HG03575 (cell line): ENCODE results near the gene CXCL14.

ENCODE experiments used
- ATAC-seq: cut with Tn5 transposase; IDR thresholded peaks from one replicate; pipeline ENCODE4 v1.9.1; 2021; ENCODE audit not compliant: unreplicated experiment, insufficient number of reproducible peaks, low FRiP score; ENCODE audit errors: extremely low read depth

The CXCL14 gene

GRCh38 chr5:135571902-135572301 lies 6.9 kb downstream of the CXCL14 start:
- no peak for ATAC-seq

- ATAC-seq: no peak
Observed at GRCh38 chr5:135571066-135571609, 7.7 kb downstream of the CXCL14 start.

GRCh38 chr5:135570453-135570764 lies 8.4 kb downstream of the CXCL14 start:
- no peak for ATAC-seq

GRCh38 chr5:135569755-135570452 lies 8.9 kb downstream of the CXCL14 start:
- ATAC-seq: no peak

GRCh38 chr5:135568923-135569360 lies 9.8 kb downstream of the CXCL14 start:
- ATAC-seq: no peak

- no peak for ATAC-seq
Observed at GRCh38 chr5:135568246-135568645, 10.5 kb downstream of the CXCL14 start.

GRCh38 chr5:135567661-135568060 lies 11.1 kb downstream of the CXCL14 start:
- no peak for ATAC-seq

GRCh38 chr5:135566422-135567400 lies 12.1 kb downstream of the CXCL14 start:
- no peak for ATAC-seq

- no peak for ATAC-seq
Observed at GRCh38 chr5:135565725-135566421, 12.9 kb downstream of the CXCL14 start.

GRCh38 chr5:135565266-135565665 lies 13.5 kb downstream of the CXCL14 start:
- no peak for ATAC-seq

- ATAC-seq: no peak
Observed at GRCh38 chr5:135564331-135564730, 14.5 kb downstream of the CXCL14 start.

GRCh38 chr5:135561266-135561665 lies 17.5 kb downstream of the CXCL14 start:
- ATAC-seq: no peak

GRCh38 chr5:135560858-135561257 lies 17.9 kb downstream of the CXCL14 start:
- no peak for ATAC-seq

GRCh38 chr5:135559354-135559753 lies 19.4 kb downstream of the CXCL14 start:
- no peak for ATAC-seq

GRCh38 chr5:135557076-135557838 lies 21.5 kb downstream of the CXCL14 start:
- no peak for ATAC-seq

GRCh38 chr5:135556620-135557019 lies 22.2 kb downstream of the CXCL14 start:
- no peak for ATAC-seq

- no peak for ATAC-seq
Observed at GRCh38 chr5:135555530-135555929, 23.3 kb downstream of the CXCL14 start.

GRCh38 chr5:135553688-135554462 lies 24.9 kb downstream of the CXCL14 start:
- no peak for ATAC-seq
